ENCODE results near the gene PDXK. TPM values are rescaled to one million over a fixed set of nuclear protein-coding genes. Genes with fewer than 3 reads are reported as not detected.
A peak's percentile ranks its signal among the peaks of the same experiment; 100 is the strongest.

Gene PDXK
- total and polyA plus RNA-seq, 9 of the 15 experiments (the other 6 are each of a cell fraction or from before 2014, with no cell fraction given), result 5.6 to 162 (median 76.5) TPM

- no peak for DNase-seq (ENCODE audit: extremely low read depth in 1 of 4, low spot score in 3 of 4)
- intact Hi-C loops (cut with micrococcal nuclease), result no loop called here
- BruUV-seq (replicated peaks), result no TSS peak
- FAIRE-seq, result no peak
- peaks cover 19% of the 10 kb centered on the region for H3K9me1 ChIP-seq (ENCODE audit: control insufficient read depth, insufficient read depth, low read length)
- peaks cover 89% of the 10 kb centered on the region for H3K79me2 ChIP-seq (ENCODE audit: control insufficient read depth, insufficient read depth, low read length)
- H3K9ac ChIP-seq (ENCODE audit: insufficient read depth in 1 of 2, low read depth in 2 of 2, low read length in 2 of 2), result peak overlapping the region in 1 of 2 experiments; percentile 37; a peak in 1 of 4 replicates
- no peaks in the 10 kb centered on the region for H3K27me3 ChIP-seq (ENCODE audit: control insufficient read depth in 2 of 2, insufficient read depth in 2 of 2, low read length in 2 of 2)
- H2AFZ ChIP-seq (ENCODE audit: low read depth, low read length), result no peak overlapping the region
- 88% methylated on average over 12 of the region's 12 CpGs for WGBS (ENCODE audit: insufficient coverage, low coverage, missing lambda C conversion rate)
- peak; percentile 33; the same call in 1 of the 2 replicates for TF ChIP-seq RBFOX2 (IDR thresholded peaks at IDR 0.05; ENCODE audit: low read depth, low read length)
- TF ChIP-seq PBX2 (CRISPR knock-in tag; IDR thresholded peaks at IDR 0.05; ENCODE audit: low read depth), result no peak
- TF ChIP-seq PBX2 (tag; conservative IDR thresholded peaks at IDR 0.05; ENCODE audit: low read depth), result no peak
- no peak for TF ChIP-seq ZNF444 (CRISPR knock-in tag; IDR thresholded peaks at IDR 0.05)
- TF ChIP-seq DEAF1 (CRISPR knock-in tag; IDR thresholded peaks at IDR 0.05), result no peak
- no peak for TF ChIP-seq THRAP3 (IDR thresholded peaks at IDR 0.05; ENCODE audit: borderline replicate concordance)
- TF ChIP-seq THRB (CRISPR knock-in tag; conservative IDR thresholded peaks at IDR 0.05), result no peak
- no peak for TF ChIP-seq CBX2 (IDR thresholded peaks at IDR 0.05; ENCODE audit: insufficient read depth, low read length, poor library complexity, severe bottlenecking)
- TF ChIP-seq POLR2AphosphoS5 (IDR thresholded peaks at IDR 0.05; ENCODE audit: control insufficient read depth, insufficient read depth, low read depth, low read length), result 0 out of 2 replicates have a peak, but pooled peaks have one; percentile 13
- TF ChIP-seq FOSL1 (tag; conservative IDR thresholded peaks at IDR 0.05), result no peak
- in situ Hi-C loops (cut with MboI), result no loop called here
- no peak for ATAC-seq
- ChIA-PET POLR2A (interaction anchor here (0.5 to 1.4 kb wide), 4 partner anchors 12 to 121 kb away, joined by 3 to 4 read pairs (median 4); no protein-coding TSS in a partner anchor), CTCF (ENCODE audit: low intra/inter-chr PET ratio) (no interaction called here)
- H3K4me3 ChIP-seq, result no peak overlapping the region
- H3K4me2 ChIP-seq (ENCODE audit: insufficient read depth, low read length), result no peak overlapping the region
- H3K27ac ChIP-seq (ENCODE audit: extremely low read depth, low read depth, low read length), result no peak overlapping the region
- peaks cover 61% of the 10 kb centered on the region for H3K36me3 ChIP-seq (ENCODE audit: control insufficient read depth, insufficient read depth, low read length)
- peaks cover 30 to 71% of the 10 kb centered on the region in 2 experiments for H3K4me1 ChIP-seq (replicated peaks in 1 of 2; ENCODE audit: control insufficient read depth in 2 of 2, insufficient read depth in 2 of 2, low read length in 2 of 2)
- H4K20me1 ChIP-seq (replicated peaks; ENCODE audit: control insufficient read depth, insufficient read depth, low read length), result peaks cover 33% of the 10 kb centered on the region
- H3K9me3 ChIP-seq (replicated peaks; ENCODE audit: control insufficient read depth, insufficient read depth, low read depth, low read length), result no peaks in the 10 kb centered on the region
Measured at GRCh38 chr21:43723648-43724047, 4.7 kb downstream of the PDXK start.

Data from K562 (cell line).